ENCODE results near the gene TMEM51. TPM values are rescaled to one million over a fixed set of nuclear protein-coding genes. Genes with fewer than 3 reads are reported as not detected.
A peak's percentile ranks its signal among the peaks of the same experiment; 100 is the strongest.

The TMEM51 gene
- total RNA-seq, 2 donors from 2014 or later, result 26.5 to 36.9 TPM

GRCh38 chr1:15176898-15177665 lies 23.5 kb downstream of the TMEM51 start:
- no peak for TF ChIP-seq POLR2A (IDR thresholded peaks at IDR 0.05)
- TF ChIP-seq CTCF (IDR thresholded peaks at IDR 0.05), result no peak
- Histone ChIP-seq H3K4me1 (peaks cover 92% of the 10 kb centered on the region), H3K4me3 (no peak overlapping the region), H3K9me3 (no peaks in the 10 kb centered on the region), H3K27ac (peak overlapping the region; percentile 91 to 97 (median 94)), H3K36me3 (replicated peaks in 1 of 2; ENCODE audit: insufficient read depth in 1 of 2, low read depth in 2 of 2) (no peaks in the 10 kb centered on the region), H3K27me3 (no peaks in the 10 kb centered on the region)
- intact Hi-C loops (cut with DNase I), result no loop called here
- ATAC-seq (no peak), DNase-seq (peak in 1 of 4 donors; percentile 58)
- 44 to 46% methylated on average over 7 of the region's 7 CpGs for WGBS, 2 donors

GRCh38 chr1:15177710-15178166 lies 24.2 kb downstream of the TMEM51 start:
- H3K9me3 ChIP-seq, result no peaks in the 10 kb centered on the region
- no peak for DNase-seq

GRCh38 chr1:15178571-15179484 lies 25.3 kb downstream of the TMEM51 start:
- 16 to 24% methylated on average over 9 of the region's 9 CpGs for WGBS, 2 donors
- peak; percentile 86 to 96 (median 96) for DNase-seq
- no peak overlapping the region for H3K4me3 ChIP-seq

More at GRCh38 chr1:15177710-15178166, 24.2 kb downstream of the TMEM51 start:
- H3K27me3 ChIP-seq, result no peaks in the 10 kb centered on the region
- H3K36me3 ChIP-seq (replicated peaks in 1 of 2; ENCODE audit: insufficient read depth in 1 of 2, low read depth in 2 of 2), result no peaks in the 10 kb centered on the region
- no peak overlapping the region for H3K4me3 ChIP-seq
- no peak for ATAC-seq
- 38 to 39% methylated on average over 10 to 14 of the region's 14 CpGs for WGBS, 2 donors
- H3K27ac ChIP-seq, result peak overlapping the region; percentile 91 to 97 (median 94)
- peaks cover 92% of the 10 kb centered on the region for H3K4me1 ChIP-seq
- TF ChIP-seq CTCF (IDR thresholded peaks at IDR 0.05) (no peak), POLR2A (IDR thresholded peaks at IDR 0.05) (no peak)
- intact Hi-C loops (cut with DNase I), result no loop called here

GRCh38 chr1:15179485-15179883 lies 25.9 kb downstream of the TMEM51 start:
- ATAC-seq, result no peak
- no peak overlapping the region for H3K4me3 ChIP-seq
- H3K27ac ChIP-seq, result peak overlapping the region; percentile 91 to 97 (median 94)
- no peak for DNase-seq
- no peaks in the 10 kb centered on the region for H3K9me3 ChIP-seq
- H3K4me1 ChIP-seq, result peaks cover 88% of the 10 kb centered on the region
- intact Hi-C loops (cut with DNase I), result no loop called here
- H3K36me3 ChIP-seq (replicated peaks in 1 of 2; ENCODE audit: insufficient read depth in 1 of 2, low read depth in 2 of 2), result no peaks in the 10 kb centered on the region
- no peaks in the 10 kb centered on the region for H3K27me3 ChIP-seq
- WGBS, 2 donors, result 34 to 37% methylated on average over 8 of the region's 8 CpGs
- TF ChIP-seq CTCF (IDR thresholded peaks at IDR 0.05), result no peak
- TF ChIP-seq POLR2A (IDR thresholded peaks at IDR 0.05), result no peak

More at GRCh38 chr1:15178571-15179484, 25.3 kb downstream of the TMEM51 start:
- Histone ChIP-seq H3K27me3 (no peaks in the 10 kb centered on the region), H3K36me3 (replicated peaks in 1 of 2; ENCODE audit: insufficient read depth in 1 of 2, low read depth in 2 of 2) (no peaks in the 10 kb centered on the region), H3K27ac (peak overlapping the region; percentile 91 to 97 (median 94)), H3K9me3 (no peaks in the 10 kb centered on the region), H3K4me1 (peaks cover 90% of the 10 kb centered on the region)
- intact Hi-C loops (cut with DNase I), result no loop called here
- TF ChIP-seq POLR2A (IDR thresholded peaks at IDR 0.05), result peak in 1 of 3 donors; percentile 25
- TF ChIP-seq CTCF (IDR thresholded peaks at IDR 0.05), result peak in 2 of 7 experiments; percentile 11 to 24
- ATAC-seq, result peak; percentile 81

Measured in body of pancreas (tissue), 4 donors.